ENCODE measurements around the gene IQCN.

DNA sequence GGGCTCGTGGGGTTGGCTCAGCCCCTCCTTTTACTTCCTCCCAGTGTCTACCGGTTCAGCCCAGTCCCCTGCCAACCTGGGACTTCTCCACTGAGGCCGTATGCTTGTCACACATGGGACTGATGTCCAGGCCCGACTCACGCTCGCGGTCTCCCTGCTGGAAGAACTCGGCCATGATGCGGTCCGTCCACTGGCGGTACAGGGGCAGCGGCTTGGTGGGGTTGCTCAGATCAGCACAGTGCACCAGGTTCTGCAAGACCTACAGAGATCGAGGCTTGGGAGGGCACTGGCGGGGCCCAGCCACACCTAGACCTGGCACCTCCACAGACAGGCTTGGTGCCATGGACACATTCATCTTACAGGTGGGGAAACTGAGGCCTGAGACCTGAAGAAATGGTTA, 62.6 kb downstream of the IQCN start:
- TF ChIP-seq ZNF311 (tag by site-specific recombination; IDR thresholded peaks at IDR 0.05; ENCODE audit: borderline replicate concordance) (no peak), SCRT1 (tag by site-specific recombination; IDR thresholded peaks at IDR 0.05; ENCODE audit: borderline replicate concordance) (no peak), ZNF121 (tag by site-specific recombination; IDR thresholded peaks at IDR 0.05) (no peak), YY1 (tag by site-specific recombination; IDR thresholded peaks at IDR 0.05) (no peak), ZNF555 (tag by site-specific recombination; conservative IDR thresholded peaks at IDR 0.05) (no peak), BCL11A (tag by site-specific recombination; IDR thresholded peaks at IDR 0.05; ENCODE audit: low read depth) (no peak), KLF9 (tag by site-specific recombination; IDR thresholded peaks at IDR 0.05; ENCODE audit: low read depth) (no peak), ZNF335 (tag by site-specific recombination; conservative IDR thresholded peaks at IDR 0.05) (no peak), ZNF24 (tag by site-specific recombination; IDR thresholded peaks at IDR 0.05) (no peak)
- TF ChIP-seq, protein P1, sequence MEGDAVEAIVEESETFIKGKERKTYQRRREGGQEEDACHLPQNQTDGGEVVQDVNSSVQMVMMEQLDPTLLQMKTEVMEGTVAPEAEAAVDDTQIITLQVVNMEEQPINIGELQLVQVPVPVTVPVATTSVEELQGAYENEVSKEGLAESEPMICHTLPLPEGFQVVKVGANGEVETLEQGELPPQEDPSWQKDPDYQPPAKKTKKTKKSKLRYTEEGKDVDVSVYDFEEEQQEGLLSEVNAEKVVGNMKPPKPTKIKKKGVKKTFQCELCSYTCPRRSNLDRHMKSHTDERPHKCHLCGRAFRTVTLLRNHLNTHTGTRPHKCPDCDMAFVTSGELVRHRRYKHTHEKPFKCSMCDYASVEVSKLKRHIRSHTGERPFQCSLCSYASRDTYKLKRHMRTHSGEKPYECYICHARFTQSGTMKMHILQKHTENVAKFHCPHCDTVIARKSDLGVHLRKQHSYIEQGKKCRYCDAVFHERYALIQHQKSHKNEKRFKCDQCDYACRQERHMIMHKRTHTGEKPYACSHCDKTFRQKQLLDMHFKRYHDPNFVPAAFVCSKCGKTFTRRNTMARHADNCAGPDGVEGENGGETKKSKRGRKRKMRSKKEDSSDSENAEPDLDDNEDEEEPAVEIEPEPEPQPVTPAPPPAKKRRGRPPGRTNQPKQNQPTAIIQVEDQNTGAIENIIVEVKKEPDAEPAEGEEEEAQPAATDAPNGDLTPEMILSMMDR (tag by site-specific recombination; IDR thresholded peaks at IDR 0.05): no peak
- TF ChIP-seq, protein P2, sequence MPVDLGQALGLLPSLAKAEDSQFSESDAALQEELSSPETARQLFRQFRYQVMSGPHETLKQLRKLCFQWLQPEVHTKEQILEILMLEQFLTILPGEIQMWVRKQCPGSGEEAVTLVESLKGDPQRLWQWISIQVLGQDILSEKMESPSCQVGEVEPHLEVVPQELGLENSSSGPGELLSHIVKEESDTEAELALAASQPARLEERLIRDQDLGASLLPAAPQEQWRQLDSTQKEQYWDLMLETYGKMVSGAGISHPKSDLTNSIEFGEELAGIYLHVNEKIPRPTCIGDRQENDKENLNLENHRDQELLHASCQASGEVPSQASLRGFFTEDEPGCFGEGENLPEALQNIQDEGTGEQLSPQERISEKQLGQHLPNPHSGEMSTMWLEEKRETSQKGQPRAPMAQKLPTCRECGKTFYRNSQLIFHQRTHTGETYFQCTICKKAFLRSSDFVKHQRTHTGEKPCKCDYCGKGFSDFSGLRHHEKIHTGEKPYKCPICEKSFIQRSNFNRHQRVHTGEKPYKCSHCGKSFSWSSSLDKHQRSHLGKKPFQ (tag by site-specific recombination; IDR thresholded peaks at IDR 0.05): no peak
- TF ChIP-seq, protein P3, sequence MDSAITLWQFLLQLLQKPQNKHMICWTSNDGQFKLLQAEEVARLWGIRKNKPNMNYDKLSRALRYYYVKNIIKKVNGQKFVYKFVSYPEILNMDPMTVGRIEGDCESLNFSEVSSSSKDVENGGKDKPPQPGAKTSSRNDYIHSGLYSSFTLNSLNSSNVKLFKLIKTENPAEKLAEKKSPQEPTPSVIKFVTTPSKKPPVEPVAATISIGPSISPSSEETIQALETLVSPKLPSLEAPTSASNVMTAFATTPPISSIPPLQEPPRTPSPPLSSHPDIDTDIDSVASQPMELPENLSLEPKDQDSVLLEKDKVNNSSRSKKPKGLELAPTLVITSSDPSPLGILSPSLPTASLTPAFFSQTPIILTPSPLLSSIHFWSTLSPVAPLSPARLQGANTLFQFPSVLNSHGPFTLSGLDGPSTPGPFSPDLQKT (IDR thresholded peaks at IDR 0.05; ENCODE audit: borderline replicate concordance, low read depth, low read length): no peak
- TF ChIP-seq, protein P4, sequence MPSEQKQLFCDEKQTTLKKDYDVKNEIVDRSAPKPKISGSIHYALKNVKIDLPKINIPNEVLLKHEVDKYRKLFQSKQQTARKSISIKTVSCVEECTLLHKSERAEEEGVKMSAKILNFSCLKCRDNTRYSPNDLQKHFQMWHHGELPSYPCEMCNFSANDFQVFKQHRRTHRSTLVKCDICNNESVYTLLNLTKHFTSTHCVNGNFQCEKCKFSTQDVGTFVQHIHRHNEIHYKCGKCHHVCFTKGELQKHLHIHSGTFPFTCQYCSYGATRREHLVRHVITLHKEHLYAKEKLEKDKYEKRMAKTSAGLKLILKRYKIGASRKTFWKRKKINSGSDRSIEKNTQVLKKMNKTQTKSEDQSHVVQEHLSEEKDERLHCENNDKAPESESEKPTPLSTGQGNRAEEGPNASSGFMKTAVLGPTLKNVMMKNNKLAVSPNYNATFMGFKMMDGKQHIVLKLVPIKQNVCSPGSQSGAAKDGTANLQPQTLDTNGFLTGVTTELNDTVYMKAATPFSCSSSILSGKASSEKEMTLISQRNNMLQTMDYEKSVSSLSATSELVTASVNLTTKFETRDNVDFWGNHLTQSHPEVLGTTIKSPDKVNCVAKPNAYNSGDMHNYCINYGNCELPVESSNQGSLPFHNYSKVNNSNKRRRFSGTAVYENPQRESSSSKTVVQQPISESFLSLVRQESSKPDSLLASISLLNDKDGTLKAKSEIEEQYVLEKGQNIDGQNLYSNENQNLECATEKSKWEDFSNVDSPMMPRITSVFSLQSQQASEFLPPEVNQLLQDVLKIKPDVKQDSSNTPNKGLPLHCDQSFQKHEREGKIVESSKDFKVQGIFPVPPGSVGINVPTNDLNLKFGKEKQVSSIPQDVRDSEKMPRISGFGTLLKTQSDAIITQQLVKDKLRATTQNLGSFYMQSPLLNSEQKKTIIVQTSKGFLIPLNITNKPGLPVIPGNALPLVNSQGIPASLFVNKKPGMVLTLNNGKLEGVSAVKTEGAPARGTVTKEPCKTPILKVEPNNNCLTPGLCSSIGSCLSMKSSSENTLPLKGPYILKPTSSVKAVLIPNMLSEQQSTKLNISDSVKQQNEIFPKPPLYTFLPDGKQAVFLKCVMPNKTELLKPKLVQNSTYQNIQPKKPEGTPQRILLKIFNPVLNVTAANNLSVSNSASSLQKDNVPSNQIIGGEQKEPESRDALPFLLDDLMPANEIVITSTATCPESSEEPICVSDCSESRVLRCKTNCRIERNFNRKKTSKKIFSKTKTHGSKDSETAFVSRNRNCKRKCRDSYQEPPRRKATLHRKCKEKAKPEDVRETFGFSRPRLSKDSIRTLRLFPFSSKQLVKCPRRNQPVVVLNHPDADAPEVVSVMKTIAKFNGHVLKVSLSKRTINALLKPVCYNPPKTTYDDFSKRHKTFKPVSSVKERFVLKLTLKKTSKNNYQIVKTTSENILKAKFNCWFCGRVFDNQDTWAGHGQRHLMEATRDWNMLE (tag by site-specific recombination; conservative IDR thresholded peaks at IDR 0.05; ENCODE audit: low read depth): no peak
- TF ChIP-seq, protein P5, sequence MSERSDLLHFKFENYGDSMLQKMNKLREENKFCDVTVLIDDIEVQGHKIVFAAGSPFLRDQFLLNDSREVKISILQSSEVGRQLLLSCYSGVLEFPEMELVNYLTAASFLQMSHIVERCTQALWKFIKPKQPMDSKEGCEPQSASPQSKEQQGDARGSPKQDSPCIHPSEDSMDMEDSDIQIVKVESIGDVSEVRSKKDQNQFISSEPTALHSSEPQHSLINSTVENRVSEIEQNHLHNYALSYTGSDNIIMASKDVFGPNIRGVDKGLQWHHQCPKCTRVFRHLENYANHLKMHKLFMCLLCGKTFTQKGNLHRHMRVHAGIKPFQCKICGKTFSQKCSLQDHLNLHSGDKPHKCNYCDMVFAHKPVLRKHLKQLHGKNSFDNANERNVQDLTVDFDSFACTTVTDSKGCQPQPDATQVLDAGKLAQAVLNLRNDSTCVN (tag by site-specific recombination; optimal IDR thresholded peaks at IDR 0.05): no peak
